Activated naive CD8-positive, alpha-beta T cell treated with anti-CD3 and anti-CD28 coated beads, Interleukin-2, amount 50 U/mL, for 24 hours (primary cell): ENCODE results near the gene CACNA1D.

Experiments
- ATAC-seq: fragments of 150-1000 bp; cut with Tn5 transposase; one replicate; pipeline ENCODE4 v1.10.0; 2021
- DNase-seq: peaks from one replicate; pipeline ENCODE4 v3.0.0; 2021
- H3K27ac Mint-ChIP-seq: one replicate; pipeline ENCODE4 v1.8.0; 2021; ENCODE audit warnings: mild to moderate bottlenecking, mixed read lengths
- H3K27me3 Mint-ChIP-seq: one replicate; pipeline ENCODE4 v1.8.0; 2021; ENCODE audit warnings: mixed read lengths
- H3K36me3 Mint-ChIP-seq: one replicate; pipeline ENCODE4 v1.8.0; 2021; ENCODE audit warnings: low read depth, mixed read lengths
- H3K4me1 Mint-ChIP-seq: one replicate; pipeline ENCODE4 v1.8.0; 2021; ENCODE audit warnings: mixed read lengths
- H3K4me3 Mint-ChIP-seq: one replicate; pipeline ENCODE4 v1.8.0; 2021; ENCODE audit warnings: mild to moderate bottlenecking, moderate library complexity, mixed read lengths
- H3K9me3 Mint-ChIP-seq: one replicate; pipeline ENCODE4 v1.8.0; 2021; ENCODE audit warnings: mixed read lengths

The CACNA1D gene

GRCh38 chr3:53530205-53530604 is 35.8 kb downstream of the CACNA1D start:
- DNase-seq (no peak), ATAC-seq (no peak)
- Mint-ChIP-seq H3K9me3 (no peaks in the 10 kb centered on the region), H3K4me1 (no peaks in the 10 kb centered on the region), H3K4me3 (no peak overlapping the region), H3K27me3 (peaks cover 21% of the 10 kb centered on the region), H3K27ac (no peak overlapping the region), H3K36me3 (no peaks in the 10 kb centered on the region)

GRCh38 chr3:53531749-53532148 is 37.3 kb downstream of the CACNA1D start:
- H3K27ac Mint-ChIP-seq, result no peak overlapping the region
- no peak for DNase-seq
- H3K9me3 Mint-ChIP-seq, result no peaks in the 10 kb centered on the region
- peaks cover 19% of the 10 kb centered on the region for H3K27me3 Mint-ChIP-seq
- H3K4me3 Mint-ChIP-seq, result no peak overlapping the region
- no peaks in the 10 kb centered on the region for H3K36me3 Mint-ChIP-seq
- ATAC-seq, result no peak
- no peaks in the 10 kb centered on the region for H3K4me1 Mint-ChIP-seq

- DNase-seq (no peak), ATAC-seq (no peak)
- H3K4me1 Mint-ChIP-seq, result no peaks in the 10 kb centered on the region
- H3K27ac Mint-ChIP-seq, result no peak overlapping the region
- H3K36me3 Mint-ChIP-seq, result no peaks in the 10 kb centered on the region
- H3K27me3 Mint-ChIP-seq, result peaks cover 15% of the 10 kb centered on the region
- H3K9me3 Mint-ChIP-seq, result no peaks in the 10 kb centered on the region
- no peak overlapping the region for H3K4me3 Mint-ChIP-seq
Observed at GRCh38 chr3:53533472-53533871, 39.1 kb downstream of the CACNA1D start.

GRCh38 chr3:53534216-53534615 is 39.8 kb downstream of the CACNA1D start:
- peaks cover 15% of the 10 kb centered on the region for H3K27me3 Mint-ChIP-seq
- H3K4me3 Mint-ChIP-seq, result no peak overlapping the region
- no peak for DNase-seq
- no peak overlapping the region for H3K27ac Mint-ChIP-seq
- no peaks in the 10 kb centered on the region for H3K4me1 Mint-ChIP-seq
- no peaks in the 10 kb centered on the region for H3K36me3 Mint-ChIP-seq
- H3K9me3 Mint-ChIP-seq, result no peaks in the 10 kb centered on the region
- ATAC-seq, result no peak

GRCh38 chr3:53534676-53535400 is 40.4 kb downstream of the CACNA1D start:
- Mint-ChIP-seq H3K36me3 (no peaks in the 10 kb centered on the region), H3K27ac (no peak overlapping the region), H3K4me3 (no peak overlapping the region), H3K9me3 (no peaks in the 10 kb centered on the region), H3K4me1 (no peaks in the 10 kb centered on the region), H3K27me3 (peaks cover 19% of the 10 kb centered on the region)
- ATAC-seq (no peak), DNase-seq (no peak)

GRCh38 chr3:53536282-53536681 is 41.9 kb downstream of the CACNA1D start:
- no peak for ATAC-seq
- H3K4me3 Mint-ChIP-seq, result no peak overlapping the region
- peaks cover 13% of the 10 kb centered on the region for H3K27me3 Mint-ChIP-seq
- H3K4me1 Mint-ChIP-seq, result no peaks in the 10 kb centered on the region
- H3K9me3 Mint-ChIP-seq, result no peaks in the 10 kb centered on the region
- DNase-seq, result no peak
- no peak overlapping the region for H3K27ac Mint-ChIP-seq
- H3K36me3 Mint-ChIP-seq, result no peaks in the 10 kb centered on the region

- peaks cover 15% of the 10 kb centered on the region for H3K27me3 Mint-ChIP-seq
- no peak for DNase-seq
Observed at GRCh38 chr3:53544357-53544756, 49.9 kb downstream of the CACNA1D start.

GRCh38 chr3:53545310-53545995 is 51.0 kb downstream of the CACNA1D start:
- no peak for DNase-seq
- Mint-ChIP-seq H3K9me3 (no peaks in the 10 kb centered on the region), H3K27ac (no peak overlapping the region), H3K36me3 (no peaks in the 10 kb centered on the region), H3K27me3 (peaks cover 12% of the 10 kb centered on the region), H3K4me3 (no peak overlapping the region), H3K4me1 (peaks cover 6% of the 10 kb centered on the region)
- ATAC-seq, result no peak

More at GRCh38 chr3:53544357-53544756, 49.9 kb downstream of the CACNA1D start:
- Mint-ChIP-seq H3K4me3 (no peak overlapping the region), H3K4me1 (peaks cover 6% of the 10 kb centered on the region), H3K27ac (no peak overlapping the region), H3K36me3 (no peaks in the 10 kb centered on the region), H3K9me3 (no peaks in the 10 kb centered on the region)
- peak; percentile 80 for ATAC-seq

GRCh38 chr3:53545996-53546359 is 51.6 kb downstream of the CACNA1D start:
- no peak for ATAC-seq
- no peak for DNase-seq
- H3K9me3 Mint-ChIP-seq, result no peaks in the 10 kb centered on the region
- H3K27me3 Mint-ChIP-seq, result peaks cover 12% of the 10 kb centered on the region
- H3K36me3 Mint-ChIP-seq, result no peaks in the 10 kb centered on the region
- H3K27ac Mint-ChIP-seq, result no peak overlapping the region
- no peak overlapping the region for H3K4me3 Mint-ChIP-seq
- H3K4me1 Mint-ChIP-seq, result peaks cover 6% of the 10 kb centered on the region

- no peaks in the 10 kb centered on the region for H3K9me3 Mint-ChIP-seq
- peaks cover 6% of the 10 kb centered on the region for H3K27me3 Mint-ChIP-seq
- H3K36me3 Mint-ChIP-seq, result no peaks in the 10 kb centered on the region
- H3K4me3 Mint-ChIP-seq, result no peak overlapping the region
- ATAC-seq, result no peak
- H3K4me1 Mint-ChIP-seq, result peaks cover 12% of the 10 kb centered on the region
- DNase-seq, result no peak
- no peak overlapping the region for H3K27ac Mint-ChIP-seq
Observed at GRCh38 chr3:53547327-53547726, 52.9 kb downstream of the CACNA1D start.

- H3K4me1 Mint-ChIP-seq, result peaks cover 14% of the 10 kb centered on the region
- no peak overlapping the region for H3K4me3 Mint-ChIP-seq
- ATAC-seq (no peak), DNase-seq (no peak)
- no peak overlapping the region for H3K27ac Mint-ChIP-seq
- H3K27me3 Mint-ChIP-seq, result peaks cover 7% of the 10 kb centered on the region
- no peaks in the 10 kb centered on the region for H3K36me3 Mint-ChIP-seq
- H3K9me3 Mint-ChIP-seq, result no peaks in the 10 kb centered on the region
Observed at GRCh38 chr3:53550005-53550620, 55.7 kb downstream of the CACNA1D start.

GRCh38 chr3:53551324-53551723 is 56.9 kb downstream of the CACNA1D start:
- peak; percentile 77 for ATAC-seq
- Mint-ChIP-seq H3K9me3 (no peaks in the 10 kb centered on the region), H3K27me3 (peaks cover 7% of the 10 kb centered on the region), H3K4me3 (no peak overlapping the region), H3K27ac (no peak overlapping the region), H3K36me3 (no peaks in the 10 kb centered on the region), H3K4me1 (peaks cover 23% of the 10 kb centered on the region)
- DNase-seq, result no peak

- H3K27ac Mint-ChIP-seq, result no peak overlapping the region
- no peak overlapping the region for H3K4me3 Mint-ChIP-seq
- no peak for ATAC-seq
- peaks cover 23% of the 10 kb centered on the region for H3K4me1 Mint-ChIP-seq
- peaks cover 11% of the 10 kb centered on the region for H3K27me3 Mint-ChIP-seq
- DNase-seq, result no peak
- H3K9me3 Mint-ChIP-seq, result no peaks in the 10 kb centered on the region
- H3K36me3 Mint-ChIP-seq, result no peaks in the 10 kb centered on the region
Observed at GRCh38 chr3:53552730-53553129, 58.3 kb downstream of the CACNA1D start.

- ATAC-seq, result no peak
- no peaks in the 10 kb centered on the region for H3K36me3 Mint-ChIP-seq
- H3K9me3 Mint-ChIP-seq, result no peaks in the 10 kb centered on the region
- H3K4me3 Mint-ChIP-seq, result no peak overlapping the region
- H3K27ac Mint-ChIP-seq, result no peak overlapping the region
- no peak for DNase-seq
- H3K27me3 Mint-ChIP-seq, result peaks cover 12% of the 10 kb centered on the region
- peaks cover 23% of the 10 kb centered on the region for H3K4me1 Mint-ChIP-seq
Observed at GRCh38 chr3:53553200-53553599, 58.8 kb downstream of the CACNA1D start.

- H3K4me1 Mint-ChIP-seq, result peaks cover 23% of the 10 kb centered on the region
- no peak overlapping the region for H3K4me3 Mint-ChIP-seq
- ATAC-seq (no peak), DNase-seq (no peak)
- no peaks in the 10 kb centered on the region for H3K9me3 Mint-ChIP-seq
- H3K27ac Mint-ChIP-seq, result no peak overlapping the region
- H3K36me3 Mint-ChIP-seq, result no peaks in the 10 kb centered on the region
- peaks cover 12% of the 10 kb centered on the region for H3K27me3 Mint-ChIP-seq
Observed at GRCh38 chr3:53554559-53555067, 60.2 kb downstream of the CACNA1D start.
